Neutrophil (primary cell): ENCODE data around the gene ERCC8.
A peak's percentile ranks its signal among the peaks of the same experiment; 100 is the strongest.

Experiments used
- H3K27ac ChIP-seq: fragments of 200-600 bp; sonication (generic); 2 replicates; pipeline ENCODE4 v1.5.1; 2016; ENCODE audit warnings: mild to moderate bottlenecking, moderate library complexity
- H3K27me3 ChIP-seq: fragments of 200-600 bp; sonication (generic); 2 replicates; pipeline ENCODE4 v1.6.0; 2016; ENCODE audit warnings: mild to moderate bottlenecking
- H3K36me3 ChIP-seq: fragments of 200-600 bp; sonication (generic); 2 replicates; pipeline ENCODE4 v1.5.1; 2017
- H3K4me1 ChIP-seq, 2 experiments: fragments of 200-600 bp in 1 of 2; sonication (generic) in 1 of 2; 1 replicate in 1 of 2; 2 replicates in 1 of 2; pipeline versions ENCODE4 v1.5.1 to v1.6.1; 2013 to 2016; ENCODE audit warnings: low read depth in 1 of 2, low read length in 1 of 2, mild to moderate bottlenecking in 1 of 2, moderate library complexity in 1 of 2; ENCODE audit not compliant: control insufficient read depth in 1 of 2, insufficient read depth in 1 of 2
- H3K4me3 ChIP-seq, 2 experiments: fragments of 200-600 bp in 1 of 2; sonication (generic) in 1 of 2; 1 replicate in 1 of 2; 2 replicates in 1 of 2; pipeline ENCODE4 v1.5.1; 2013 to 2016; ENCODE audit warnings: low read depth in 1 of 2, low read length in 1 of 2, mild to moderate bottlenecking in 1 of 2, moderate library complexity in 1 of 2
- H3K9me3 ChIP-seq: fragments of 200-600 bp; sonication (generic); 2 replicates; pipeline ENCODE4 v1.5.1; 2016
- TF ChIP-seq, protein P1 (sequence below): fragments of 200-600 bp; sonication (generic); IDR thresholded peaks from 2 replicates; pipeline ENCODE4 v1.5.1; 2016; ENCODE audit warnings: antibody characterized with exemption

Gene ERCC8

DNA sequence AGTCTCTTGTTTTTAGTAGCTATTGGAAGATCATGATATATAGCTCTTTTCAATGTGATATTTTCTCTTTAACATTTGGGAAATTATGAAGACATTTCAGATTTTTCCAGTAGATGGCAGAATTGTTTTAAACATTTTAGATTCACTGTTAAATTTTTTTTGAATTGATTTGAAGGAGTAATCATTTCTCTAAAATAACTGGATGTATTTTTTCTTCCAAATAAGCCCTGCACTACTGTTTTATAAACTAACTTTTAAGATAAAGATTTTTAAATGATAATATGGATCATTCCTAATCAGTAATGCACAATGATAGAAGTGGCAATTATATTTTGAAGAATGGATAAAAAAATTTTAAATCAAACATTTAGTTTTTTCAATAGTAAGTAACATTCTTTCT lies 14.3 kb upstream of the ERCC8 start:
- no peaks in the 10 kb centered on the region for H3K4me1 ChIP-seq
- TF ChIP-seq, protein P1, sequence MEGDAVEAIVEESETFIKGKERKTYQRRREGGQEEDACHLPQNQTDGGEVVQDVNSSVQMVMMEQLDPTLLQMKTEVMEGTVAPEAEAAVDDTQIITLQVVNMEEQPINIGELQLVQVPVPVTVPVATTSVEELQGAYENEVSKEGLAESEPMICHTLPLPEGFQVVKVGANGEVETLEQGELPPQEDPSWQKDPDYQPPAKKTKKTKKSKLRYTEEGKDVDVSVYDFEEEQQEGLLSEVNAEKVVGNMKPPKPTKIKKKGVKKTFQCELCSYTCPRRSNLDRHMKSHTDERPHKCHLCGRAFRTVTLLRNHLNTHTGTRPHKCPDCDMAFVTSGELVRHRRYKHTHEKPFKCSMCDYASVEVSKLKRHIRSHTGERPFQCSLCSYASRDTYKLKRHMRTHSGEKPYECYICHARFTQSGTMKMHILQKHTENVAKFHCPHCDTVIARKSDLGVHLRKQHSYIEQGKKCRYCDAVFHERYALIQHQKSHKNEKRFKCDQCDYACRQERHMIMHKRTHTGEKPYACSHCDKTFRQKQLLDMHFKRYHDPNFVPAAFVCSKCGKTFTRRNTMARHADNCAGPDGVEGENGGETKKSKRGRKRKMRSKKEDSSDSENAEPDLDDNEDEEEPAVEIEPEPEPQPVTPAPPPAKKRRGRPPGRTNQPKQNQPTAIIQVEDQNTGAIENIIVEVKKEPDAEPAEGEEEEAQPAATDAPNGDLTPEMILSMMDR, result no peak
- no peaks in the 10 kb centered on the region for H3K9me3 ChIP-seq
- no peaks in the 10 kb centered on the region for H3K27me3 ChIP-seq
- H3K4me3 ChIP-seq, result no peak overlapping the region
- H3K36me3 ChIP-seq, result no peaks in the 10 kb centered on the region
- no peak overlapping the region for H3K27ac ChIP-seq

DNA sequence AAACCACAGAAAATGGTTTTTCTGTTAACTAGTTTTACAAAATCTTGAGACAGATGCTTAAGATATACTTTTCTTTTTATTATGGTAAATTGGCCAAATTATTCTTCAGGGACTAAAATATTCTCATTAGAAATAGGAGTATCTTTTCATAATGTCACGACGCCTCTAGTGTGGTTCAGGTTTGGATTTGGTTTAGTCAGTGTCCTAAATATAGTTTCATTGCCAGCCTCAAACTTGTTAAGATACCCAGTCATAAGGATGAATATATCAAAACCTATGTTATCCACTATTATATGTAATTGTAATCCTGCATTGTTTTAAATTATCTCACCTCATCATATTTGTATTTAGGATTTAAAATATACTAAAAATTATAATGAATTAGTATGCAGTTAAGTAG lies 13.8 kb upstream of the ERCC8 start:
- TF ChIP-seq, protein P1, result no peak
- no peak overlapping the region for H3K4me3 ChIP-seq
- no peaks in the 10 kb centered on the region for H3K36me3 ChIP-seq
- no peak overlapping the region for H3K27ac ChIP-seq
- H3K9me3 ChIP-seq, result no peaks in the 10 kb centered on the region
- H3K4me1 ChIP-seq, result no peaks in the 10 kb centered on the region
- no peaks in the 10 kb centered on the region for H3K27me3 ChIP-seq

DNA sequence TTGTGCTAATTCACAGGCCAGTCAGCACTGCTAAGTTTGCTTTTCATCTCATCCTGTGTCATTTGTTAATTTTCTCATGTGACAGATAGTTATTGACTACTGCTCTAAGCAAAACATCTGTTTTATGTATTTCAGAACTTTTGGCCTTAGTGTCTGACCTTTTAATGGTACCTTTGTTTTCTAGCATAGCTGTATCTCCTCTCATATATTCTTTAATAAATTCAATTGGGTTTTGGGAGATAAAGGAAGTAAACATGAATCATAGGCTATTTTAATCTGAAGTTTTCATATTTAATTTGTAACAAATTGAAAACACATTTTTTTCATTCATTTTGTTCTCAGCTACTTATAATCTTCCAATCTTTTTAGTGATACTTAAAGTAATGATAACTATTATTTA lies 13.2 kb upstream of the ERCC8 start:
- H3K36me3 ChIP-seq, result no peaks in the 10 kb centered on the region
- no peak overlapping the region for H3K27ac ChIP-seq
- TF ChIP-seq, protein P1, result no peak

DNA sequence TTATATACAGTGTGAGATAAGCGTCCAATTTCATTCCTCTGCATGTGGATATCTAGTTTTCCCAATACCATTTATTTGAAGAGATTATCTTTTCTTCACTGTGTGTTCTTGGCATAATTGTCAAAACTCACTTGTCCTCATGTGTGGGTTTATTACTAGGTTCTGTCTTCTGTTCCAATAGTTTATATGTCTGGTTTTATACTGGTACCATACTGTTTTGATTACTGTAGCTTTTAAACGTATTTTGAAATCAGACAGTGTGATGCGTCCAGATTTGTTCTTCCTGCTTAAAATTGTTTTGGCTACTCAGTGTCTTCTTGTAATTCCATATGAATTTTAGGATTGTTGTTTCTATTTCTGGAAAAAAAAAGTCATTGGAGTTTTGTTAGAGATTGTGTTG lies 10.4 kb upstream of the ERCC8 start:
- Histone ChIP-seq H3K9me3 (no peaks in the 10 kb centered on the region), H3K4me3 (no peak overlapping the region), H3K4me1 (no peaks in the 10 kb centered on the region), H3K27ac (no peak overlapping the region), H3K36me3 (no peaks in the 10 kb centered on the region), H3K27me3 (no peaks in the 10 kb centered on the region)
- TF ChIP-seq, protein P1, result no peak

More for the DNA sequence above, 13.2 kb upstream of the ERCC8 start:
- H3K27me3 ChIP-seq, result no peaks in the 10 kb centered on the region
- no peaks in the 10 kb centered on the region for H3K4me1 ChIP-seq
- H3K4me3 ChIP-seq, result no peak overlapping the region
- H3K9me3 ChIP-seq, result no peaks in the 10 kb centered on the region

DNA sequence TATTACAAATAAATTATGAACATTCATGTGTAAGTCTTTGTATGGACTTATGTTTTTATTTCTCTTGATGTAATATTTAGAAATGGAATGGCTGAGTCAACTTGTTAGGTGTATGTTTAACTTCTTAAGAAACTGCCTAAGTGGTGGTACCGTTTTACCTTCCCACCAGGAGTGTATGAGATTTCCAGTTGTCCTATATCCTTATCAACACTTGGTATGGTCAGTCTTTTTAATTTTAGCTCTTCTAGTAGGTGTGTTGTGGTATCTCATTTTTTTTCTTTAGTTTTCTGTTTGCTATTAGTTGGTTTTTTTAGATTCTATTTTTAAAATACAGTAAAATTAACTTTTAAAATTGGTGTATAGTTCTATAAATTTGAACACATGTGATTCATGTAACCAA lies 3.9 kb upstream of the ERCC8 start:
- no peaks in the 10 kb centered on the region for H3K36me3 ChIP-seq
- H3K27me3 ChIP-seq, result peaks cover 14% of the 10 kb centered on the region
- peaks cover 19 to 25% of the 10 kb centered on the region in 2 experiments for H3K4me1 ChIP-seq
- no peak overlapping the region for H3K4me3 ChIP-seq
- no peaks in the 10 kb centered on the region for H3K9me3 ChIP-seq
- TF ChIP-seq, protein P1, result no peak
- no peak overlapping the region for H3K27ac ChIP-seq

DNA sequence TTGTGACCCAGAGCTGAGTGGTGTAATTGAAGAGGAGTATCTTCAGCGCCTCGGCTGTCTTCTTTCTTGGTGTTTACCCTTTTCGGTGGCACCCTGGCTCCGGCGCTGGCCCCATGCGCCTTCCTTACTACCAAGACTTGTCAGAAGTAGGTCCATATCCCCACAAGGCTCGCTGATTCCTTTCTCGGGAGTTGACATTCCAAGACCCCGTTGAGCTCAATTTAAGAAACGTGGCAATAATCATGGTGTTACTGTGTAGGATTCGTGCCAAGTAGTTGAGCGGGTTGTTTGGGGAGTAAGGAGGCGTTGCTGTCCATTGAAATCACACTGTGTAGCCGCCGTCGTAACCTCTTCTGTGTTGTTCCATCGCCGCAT lies 930 bp upstream of the ERCC8 start:
- TF ChIP-seq, protein P1, result no peak
- Histone ChIP-seq H3K9me3 (no peaks in the 10 kb centered on the region), H3K4me3 (peak overlapping the region; percentile 70 to 87), H3K27me3 (peaks cover 14% of the 10 kb centered on the region), H3K4me1 (peaks cover 25 to 32% of the 10 kb centered on the region in 2 experiments), H3K36me3 (no peaks in the 10 kb centered on the region), H3K27ac (no peak overlapping the region)
